Gastrocnemius medialis (tissue), 4 donors: ENCODE results near the gene CDH8. TPM values are rescaled to one million over a fixed set of nuclear protein-coding genes. Genes with fewer than 3 reads are reported as not detected.

Experiments used
- ATAC-seq, 2 donors: fragments of 150-250 bp; one replicate each; pipeline ENCODE4 v1.9.1; 2016
- DNase-seq, 2 donors: peaks; one replicate each; pipeline ENCODE4 v3.0.0-alpha.2; 2019
- H3K27ac ChIP-seq, 4 donors: fragments of 200-600 bp; sonication (generic); 1 replicate in 1 of 4; 2 replicates in 3 of 4; pipeline ENCODE4 v1.5.1; 2016 to 2018; ENCODE audit warnings: mild to moderate bottlenecking in 2 of 4, moderate library complexity in 1 of 4
- H3K27me3 ChIP-seq, 3 donors: fragments of 200-600 bp; sonication (generic) in 2 of 3; 1 replicate in 1 of 3; 2 replicates in 2 of 3; pipeline versions ENCODE4 v1.5.1 to v1.6.0; 2016 to 2019; ENCODE audit warnings: mild to moderate bottlenecking in 1 of 3, moderate library complexity in 1 of 3
- H3K36me3 ChIP-seq, 2 donors: fragments of 200-600 bp; sonication (generic) in 1 of 2; one replicate each; pipeline ENCODE4 v1.5.1; 2017 to 2018
- H3K4me1 ChIP-seq, 2 donors: fragments of 200-600 bp; sonication (generic) in 1 of 2; one replicate each; pipeline ENCODE4 v1.5.1; 2016 to 2017; ENCODE audit warnings: mild to moderate bottlenecking in 2 of 2
- H3K4me3 ChIP-seq, 4 donors: fragments of 200-600 bp; sonication (generic) in 3 of 4; 1 replicate in 1 of 4; 2 replicates in 3 of 4; pipeline ENCODE4 v1.5.1; 2016 to 2019; ENCODE audit warnings: mild to moderate bottlenecking in 2 of 4
- H3K9me3 ChIP-seq, 3 donors: fragments of 200-600 bp; sonication (generic) in 2 of 3; 1 replicate in 1 of 3; 2 replicates in 2 of 3; pipeline ENCODE4 v1.5.1; 2016 to 2019
- POLR2A ChIP-seq, 2 donors: fragments of 450-650 bp; IDR thresholded peaks; one replicate each; pipeline ENCODE4 v1.6.1; 2017; ENCODE audit warnings: antibody characterized with exemption in 2 of 2, mild to moderate bottlenecking in 2 of 2, moderate library complexity in 2 of 2
- in situ Hi-C, 4 donors: fragments of 200-750 bp; cut with MboI; loops; one replicate each; pipeline versions ENCODE4 v1.15.0 to v1.8.0; 2017; ENCODE audit warnings: low sequenced_read_pairs in 4 of 4
- intact Hi-C: fragments of 100-400 bp; cut with DNase I; formaldehyde crosslinking; loops from one replicate; pipeline ENCODE4 v1.15.1; 2023; ENCODE audit warnings: low total_unique reads
- total RNA-seq, 4 donors: library from RNA; depleted of rRNA; stranded (reverse); fragments of >200 nt; gene quantifications; one replicate each; pipeline versions ENCODE4 v1.1.0 to v1.2.3, GENCODE V29; 2016
- TF ChIP-seq, protein P1 (sequence below), 5 experiments: fragments of 450-650 bp in 3 of 5; fragments of 200-600 bp in 2 of 5; sonication (generic) in 2 of 5; IDR thresholded peaks in 4 of 5; conservative IDR thresholded peaks in 1 of 5; 1 replicate in 4 of 5; 2 replicates in 1 of 5; pipeline ENCODE4 v1.5.1; 2016 to 2019; ENCODE audit warnings: antibody characterized with exemption in 5 of 5, mild to moderate bottlenecking in 3 of 5, moderate library complexity in 3 of 5

CDH8 gene
- total RNA-seq, 4 donors from 2014 or later = 0.04 to 0.20 (median 0.17) TPM; not detected in 1

DNA sequence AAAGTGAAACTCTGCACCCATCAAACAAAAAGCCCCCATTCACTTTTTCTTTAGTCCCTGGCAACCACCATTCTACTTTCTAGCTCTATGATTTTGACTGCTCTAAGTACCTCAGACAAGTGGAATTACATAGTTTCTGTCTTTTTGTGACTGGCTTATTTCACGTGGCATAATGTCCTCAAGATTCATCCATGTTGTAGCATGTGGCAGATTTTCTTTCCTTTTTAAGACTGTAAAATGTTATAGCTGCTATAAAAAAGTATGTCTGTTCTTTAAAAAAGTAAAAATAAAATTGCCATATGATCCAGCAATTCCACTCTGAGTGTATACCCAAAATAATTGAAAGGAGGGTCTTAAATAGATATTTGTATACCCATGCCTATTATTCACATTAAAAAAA lies 429.7 kb downstream of the CDH8 start:
- H3K27me3 ChIP-seq = no peaks in the 10 kb centered on the region
- no peak for TF ChIP-seq POLR2A (IDR thresholded peaks at IDR 0.05)
- TF ChIP-seq, protein P1, sequence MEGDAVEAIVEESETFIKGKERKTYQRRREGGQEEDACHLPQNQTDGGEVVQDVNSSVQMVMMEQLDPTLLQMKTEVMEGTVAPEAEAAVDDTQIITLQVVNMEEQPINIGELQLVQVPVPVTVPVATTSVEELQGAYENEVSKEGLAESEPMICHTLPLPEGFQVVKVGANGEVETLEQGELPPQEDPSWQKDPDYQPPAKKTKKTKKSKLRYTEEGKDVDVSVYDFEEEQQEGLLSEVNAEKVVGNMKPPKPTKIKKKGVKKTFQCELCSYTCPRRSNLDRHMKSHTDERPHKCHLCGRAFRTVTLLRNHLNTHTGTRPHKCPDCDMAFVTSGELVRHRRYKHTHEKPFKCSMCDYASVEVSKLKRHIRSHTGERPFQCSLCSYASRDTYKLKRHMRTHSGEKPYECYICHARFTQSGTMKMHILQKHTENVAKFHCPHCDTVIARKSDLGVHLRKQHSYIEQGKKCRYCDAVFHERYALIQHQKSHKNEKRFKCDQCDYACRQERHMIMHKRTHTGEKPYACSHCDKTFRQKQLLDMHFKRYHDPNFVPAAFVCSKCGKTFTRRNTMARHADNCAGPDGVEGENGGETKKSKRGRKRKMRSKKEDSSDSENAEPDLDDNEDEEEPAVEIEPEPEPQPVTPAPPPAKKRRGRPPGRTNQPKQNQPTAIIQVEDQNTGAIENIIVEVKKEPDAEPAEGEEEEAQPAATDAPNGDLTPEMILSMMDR (IDR thresholded peaks at IDR 0.05 in 4 of 5, conservative IDR thresholded peaks at IDR 0.05 in 1 of 5) = no peak
- H3K27ac ChIP-seq = no peak overlapping the region
- H3K4me1 ChIP-seq = no peaks in the 10 kb centered on the region
- in situ Hi-C loops (no loop called here), intact Hi-C loops (no loop called here)
- DNase-seq (no peak), ATAC-seq (no peak)
- H3K36me3 ChIP-seq = no peaks in the 10 kb centered on the region
- H3K4me3 ChIP-seq = no peak overlapping the region
- H3K9me3 ChIP-seq = no peaks in the 10 kb centered on the region
